ENCODE data around the gene ANXA1. TPM values are rescaled to one million over a fixed set of nuclear protein-coding genes. Genes with fewer than 3 reads are reported as not detected.
"Not testable (repeated sequence)": the region's sequence is repeated elsewhere in the genome, so short reads cannot be mapped to it uniquely, and the experiment has no call there.

Gene ANXA1, protein sequence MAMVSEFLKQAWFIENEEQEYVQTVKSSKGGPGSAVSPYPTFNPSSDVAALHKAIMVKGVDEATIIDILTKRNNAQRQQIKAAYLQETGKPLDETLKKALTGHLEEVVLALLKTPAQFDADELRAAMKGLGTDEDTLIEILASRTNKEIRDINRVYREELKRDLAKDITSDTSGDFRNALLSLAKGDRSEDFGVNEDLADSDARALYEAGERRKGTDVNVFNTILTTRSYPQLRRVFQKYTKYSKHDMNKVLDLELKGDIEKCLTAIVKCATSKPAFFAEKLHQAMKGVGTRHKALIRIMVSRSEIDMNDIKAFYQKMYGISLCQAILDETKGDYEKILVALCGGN
- 10 to 100 TPM; 26.0 to 30.9 TPM for total RNA-seq

DNA sequence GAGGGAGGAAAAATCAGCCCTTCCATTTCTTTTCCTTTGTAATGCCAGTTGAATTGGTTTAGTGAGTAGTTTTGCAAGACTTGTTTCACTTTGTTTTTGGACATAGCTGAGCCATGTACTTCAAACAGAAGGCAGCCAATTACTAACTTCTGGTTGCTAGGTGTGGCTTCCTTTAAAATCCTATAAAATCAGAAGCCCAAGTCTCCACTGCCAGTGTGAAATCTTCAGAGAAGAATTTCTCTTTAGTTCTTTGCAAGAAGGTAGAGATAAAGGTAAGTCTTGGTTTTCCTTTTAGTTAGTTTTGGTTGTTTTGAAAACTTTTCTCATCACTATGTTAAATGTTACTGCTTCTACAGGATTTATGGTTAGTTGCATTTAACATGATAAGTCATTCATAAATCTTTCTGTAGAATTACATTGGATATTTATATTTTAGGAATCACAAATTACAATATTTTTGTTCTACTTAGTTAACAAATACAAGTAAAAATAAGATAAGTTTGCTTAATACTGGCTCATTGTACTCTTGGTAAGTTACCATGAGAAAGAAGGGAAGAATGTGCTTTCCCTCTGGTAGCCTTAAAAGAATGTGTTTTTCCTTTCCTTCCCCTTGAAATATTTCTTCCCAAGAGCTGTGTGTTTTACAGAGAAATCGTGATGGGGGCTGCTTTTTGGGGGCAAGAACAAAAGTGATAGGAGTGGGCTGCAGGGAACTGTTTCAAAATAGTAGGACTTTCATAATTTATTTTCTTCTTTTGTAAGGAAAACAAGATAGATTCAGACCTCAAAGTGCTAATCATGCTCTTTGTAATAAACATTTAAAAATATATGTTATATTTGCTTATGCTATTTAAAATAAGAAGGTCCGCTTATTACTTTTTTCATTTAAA, at the start of gene ANXA1:
Gene ANXA1 (plus strand): TSS at position 213 of the 890 bp plus-strand sequence. CDS start 6,671 bp downstream, outside the sequence.
- peak within 1 kb of the TSS; percentile 70 for H3K4me3 Mint-ChIP-seq
- no peaks in the 10 kb centered on the region for H3K36me3 Mint-ChIP-seq (ENCODE audit: low read depth)
- peak; percentile 20 for ATAC-seq
- no peak for DNase-seq
- H3K27me3 Mint-ChIP-seq, result no peaks in the 10 kb centered on the region
- peaks cover 81% of the 10 kb centered on the region for H3K4me1 Mint-ChIP-seq
- H3K27ac Mint-ChIP-seq, result peak within 1 kb of the TSS; percentile 81
- POLR2A ChIA-PET, result interaction anchor here (1.0 kb wide), 1 partner anchor 9 kb away, joined by 3 read pairs; no protein-coding TSS in a partner anchor
- intact Hi-C loops (cut with DNase I, micrococcal nuclease), result loop anchor here (5.0 to 10.0 kb wide), 6 partner anchors 65 to 1993 kb away; partner anchors contain the start of genes CARNMT1 (in 1 of the 2), CEMIP2 (in 1 of the 2), NMRK1 (in 1 of the 2) and OSTF1 (in 1 of the 2)
- CTCF ChIA-PET, result interaction anchor here (1.2 to 3.3 kb wide), 3 partner anchors 19 to 44 kb away, joined by 7 to 12 read pairs (median 7); no protein-coding TSS in a partner anchor
- H3K9me3 Mint-ChIP-seq (ENCODE audit: low read depth), result no peaks in the 10 kb centered on the region

DNA sequence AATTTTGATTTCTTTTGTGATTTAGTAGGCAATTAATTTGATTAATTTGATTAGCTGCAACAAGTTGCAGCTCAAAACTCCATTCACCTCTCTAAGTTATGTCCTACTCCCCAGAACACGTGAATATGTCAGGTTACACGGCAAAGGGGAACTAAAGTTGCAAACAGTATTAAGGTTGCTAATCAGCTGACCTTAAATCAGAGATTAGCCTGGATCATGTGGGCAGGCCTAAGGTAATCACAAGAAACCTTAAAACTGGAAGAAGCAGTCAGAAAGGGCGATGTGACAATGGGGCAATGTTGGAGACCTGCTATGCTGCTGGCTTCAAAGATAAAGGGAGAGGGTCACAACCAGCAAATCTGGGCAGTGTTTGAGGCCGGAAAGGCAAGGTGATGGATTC, 47.3 kb upstream of the ANXA1 start:
- CTCF ChIA-PET, result interaction anchor here (1.6 kb wide), 1 partner anchor 79 kb away, joined by 6 read pairs; no protein-coding TSS in a partner anchor
- intact Hi-C loops (cut with DNase I, micrococcal nuclease), result no loop called here

DNA sequence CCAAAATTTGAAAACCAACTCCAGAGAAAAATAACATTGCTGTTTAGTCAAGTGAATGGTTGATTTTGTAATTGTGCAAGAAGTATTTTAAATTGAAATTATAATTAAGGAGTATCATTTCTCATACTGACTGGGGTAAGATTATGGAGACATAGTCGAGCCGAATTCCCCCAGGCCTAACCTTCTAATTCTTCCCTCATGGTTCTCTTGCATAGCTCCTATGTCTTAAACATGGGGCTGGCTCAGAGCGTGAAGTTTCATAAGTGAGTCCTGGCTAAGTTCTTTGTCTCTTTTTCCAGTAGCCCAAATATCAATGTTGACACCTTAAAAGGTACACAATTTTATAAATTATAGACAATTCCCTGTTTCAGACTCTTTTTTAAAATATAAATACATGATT, 46.7 kb upstream of the ANXA1 start:
- H3K27ac Mint-ChIP-seq, result no peak overlapping the region
- intact Hi-C loops (cut with DNase I, micrococcal nuclease), result no loop called here

More for the DNA sequence above, 47.3 kb upstream of the ANXA1 start:
- Mint-ChIP-seq H3K9me3 (ENCODE audit: low read depth) (no peaks in the 10 kb centered on the region), H3K4me1 (no peaks in the 10 kb centered on the region), H3K36me3 (ENCODE audit: low read depth) (no peaks in the 10 kb centered on the region), H3K4me3 (no peak overlapping the region), H3K27me3 (peaks cover 3% of the 10 kb centered on the region), H3K27ac (no peak overlapping the region)
- DNase-seq (no peak), ATAC-seq (no peak)
- POLR2A ChIA-PET, result no interaction called here

DNA sequence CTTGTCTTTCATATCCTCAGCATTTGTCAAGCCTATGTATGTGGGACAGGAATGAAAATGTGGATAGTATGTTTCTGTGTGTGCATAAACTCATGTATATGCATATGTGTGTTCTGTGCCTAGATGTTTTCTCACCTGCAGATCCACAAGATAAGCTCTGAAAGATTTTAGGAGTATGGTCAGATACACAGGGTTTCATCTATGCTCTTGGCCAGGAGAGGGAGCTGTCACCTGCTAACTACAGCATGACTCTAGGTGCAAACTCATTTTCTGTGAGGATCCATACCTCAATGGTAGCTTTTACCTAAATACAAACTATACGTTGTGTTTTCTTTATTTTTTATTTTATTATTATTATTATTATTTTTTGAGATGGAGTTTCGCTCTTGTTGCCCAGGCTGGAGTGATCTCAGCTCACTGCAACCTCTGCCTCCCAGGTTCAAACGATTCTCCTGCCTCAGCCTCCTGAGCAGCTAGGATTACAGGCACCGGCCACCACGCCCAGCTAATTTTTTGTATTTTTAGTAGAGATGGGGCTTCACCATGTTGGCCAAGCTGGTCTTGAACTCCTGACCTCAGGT, 44.1 kb upstream of the ANXA1 start:
- ATAC-seq, result peak; percentile 94
- H3K4me1 Mint-ChIP-seq; H3K27me3 Mint-ChIP-seq; H3K9me3 Mint-ChIP-seq (ENCODE audit: low read depth); H3K27ac Mint-ChIP-seq; H3K4me3 Mint-ChIP-seq; POLR2A ChIA-PET; H3K36me3 Mint-ChIP-seq (ENCODE audit: low read depth): not testable (repeated sequence)
- CTCF ChIA-PET, result interaction anchor here (0.6 to 7.9 kb wide), 30 partner anchors 9 to 109 kb away, joined by 3 to 125 read pairs (median 4); no protein-coding TSS in a partner anchor
- peak; percentile 79 for DNase-seq
- intact Hi-C loops (cut with DNase I, micrococcal nuclease), result loop anchor here (1.0 kb wide), 2 partner anchors 76 to 77 kb away; no protein-coding TSS in a partner anchor

More for the DNA sequence above, 46.7 kb upstream of the ANXA1 start:
- Mint-ChIP-seq H3K4me3 (no peak overlapping the region), H3K36me3 (ENCODE audit: low read depth) (no peaks in the 10 kb centered on the region), H3K27me3 (peaks cover 3% of the 10 kb centered on the region), H3K4me1 (no peaks in the 10 kb centered on the region), H3K9me3 (ENCODE audit: low read depth) (no peaks in the 10 kb centered on the region)
- POLR2A ChIA-PET, result no interaction called here
- no peak for ATAC-seq
- DNase-seq, result no peak
- CTCF ChIA-PET, result no interaction called here

DNA sequence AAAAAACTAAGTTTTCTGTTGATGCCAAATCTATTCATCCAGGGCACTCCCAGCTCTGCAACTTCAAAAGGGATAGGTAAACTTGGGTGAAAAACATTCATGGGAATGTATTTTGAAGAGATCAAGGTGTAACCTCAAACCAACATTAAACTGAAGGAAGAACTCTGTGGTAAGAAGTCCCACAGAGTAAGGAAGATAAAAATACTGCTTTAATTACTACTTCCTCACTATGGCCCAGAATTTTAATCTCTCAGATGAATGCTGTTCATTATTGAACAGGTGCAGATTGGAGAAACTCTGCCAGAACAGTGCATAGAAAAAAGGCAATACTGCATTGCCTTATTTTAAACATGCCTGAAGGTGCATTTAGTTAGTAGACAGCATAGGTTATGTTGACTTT, 37.6 kb upstream of the ANXA1 start:
- Mint-ChIP-seq H3K36me3 (ENCODE audit: low read depth) (no peaks in the 10 kb centered on the region), H3K27ac (no peak overlapping the region), H3K27me3 (no peaks in the 10 kb centered on the region), H3K4me1 (peaks cover 46% of the 10 kb centered on the region), H3K4me3 (no peak overlapping the region), H3K9me3 (ENCODE audit: low read depth) (no peaks in the 10 kb centered on the region)
- no peak for DNase-seq
- ChIA-PET CTCF (interaction anchor here (1.0 to 7.9 kb wide), 4 partner anchors 21 to 66 kb away, joined by 3 to 125 read pairs (median 6); no protein-coding TSS in a partner anchor), POLR2A (interaction anchor here (0.6 kb wide), 1 partner anchor 30 kb away, joined by 6 read pairs; no protein-coding TSS in a partner anchor)
- no peak for ATAC-seq
- intact Hi-C loops (cut with DNase I, micrococcal nuclease), result loop anchor here in 1 of 2 experiments (2.0 kb wide), 1 partner anchor 67 kb away; no protein-coding TSS in a partner anchor

DNA sequence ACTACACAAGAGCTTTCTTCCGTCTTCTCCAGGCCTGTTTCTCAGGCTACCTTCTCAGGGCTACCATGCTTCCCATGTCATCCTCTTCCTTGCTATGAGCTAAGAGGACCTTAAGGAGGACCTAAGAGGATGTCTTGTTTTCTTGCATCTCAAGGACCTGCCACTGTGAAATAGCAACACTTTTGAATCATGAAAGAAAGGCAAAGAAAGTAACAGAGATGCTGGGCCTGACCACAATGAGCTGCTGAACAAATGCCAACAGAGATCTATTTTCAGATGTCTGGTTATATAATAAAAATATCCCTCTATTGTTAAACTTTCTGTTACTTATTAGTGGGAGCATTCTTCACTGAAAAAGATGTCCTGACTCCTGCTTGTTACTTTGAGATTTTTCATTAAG, 36.7 kb upstream of the ANXA1 start:
- peak overlapping the region; percentile 60 for H3K27ac Mint-ChIP-seq
- no peak for DNase-seq
- no peaks in the 10 kb centered on the region for H3K36me3 Mint-ChIP-seq (ENCODE audit: low read depth)
- no peaks in the 10 kb centered on the region for H3K9me3 Mint-ChIP-seq (ENCODE audit: low read depth)
- POLR2A ChIA-PET, result no interaction called here
- ATAC-seq, result no peak
- H3K4me3 Mint-ChIP-seq, result no peak overlapping the region
- peaks cover 46% of the 10 kb centered on the region for H3K4me1 Mint-ChIP-seq
- CTCF ChIA-PET, result interaction anchor here (0.8 to 7.9 kb wide), 5 partner anchors 9 to 65 kb away, joined by 3 to 125 read pairs (median 4); no protein-coding TSS in a partner anchor
- no peaks in the 10 kb centered on the region for H3K27me3 Mint-ChIP-seq
- intact Hi-C loops (cut with DNase I, micrococcal nuclease), result loop anchor here in 1 of 2 experiments (2.0 kb wide), 1 partner anchor 66 kb away; no protein-coding TSS in a partner anchor

DNA sequence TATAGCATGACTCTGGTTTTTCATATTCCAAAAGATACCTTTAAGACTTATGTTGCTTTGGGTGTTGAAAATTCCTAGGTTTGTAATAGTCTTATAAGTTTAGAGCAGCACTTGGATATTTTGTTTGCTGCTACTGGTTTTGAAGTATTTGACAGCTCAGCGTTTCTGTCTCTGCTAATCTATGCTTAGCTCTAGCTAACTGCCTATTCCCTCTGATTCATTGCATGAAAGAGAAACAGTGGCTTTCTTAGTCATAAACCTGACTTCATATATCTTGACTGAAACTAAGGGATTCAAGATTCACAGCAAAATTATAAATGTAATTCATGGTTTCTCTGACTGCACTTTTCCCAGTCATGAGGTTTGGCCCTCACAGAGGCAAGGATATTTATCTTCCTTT, 35.6 kb upstream of the ANXA1 start:
- H3K27ac Mint-ChIP-seq, result no peak overlapping the region
- no peaks in the 10 kb centered on the region for H3K27me3 Mint-ChIP-seq
- H3K36me3 Mint-ChIP-seq (ENCODE audit: low read depth), result no peaks in the 10 kb centered on the region
- H3K4me3 Mint-ChIP-seq, result peak overlapping the region; percentile 12
- H3K9me3 Mint-ChIP-seq (ENCODE audit: low read depth), result no peaks in the 10 kb centered on the region
- ChIA-PET CTCF (interaction anchor here (0.7 to 1.9 kb wide), 5 partner anchors 8 to 70 kb away, joined by 3 to 8 read pairs (median 5); no protein-coding TSS in a partner anchor), POLR2A (interaction anchor here (0.6 to 0.9 kb wide), 2 partner anchors 15 to 61 kb away, joined by 4 to 8 read pairs; no protein-coding TSS in a partner anchor)
- H3K4me1 Mint-ChIP-seq, result peaks cover 46% of the 10 kb centered on the region
- intact Hi-C loops (cut with DNase I, micrococcal nuclease), result loop anchor here (1.0 kb wide), 3 partner anchors 16 to 104 kb away; no protein-coding TSS in a partner anchor
- ATAC-seq, result peak; percentile 98
- peak; percentile 40 for DNase-seq

DNA sequence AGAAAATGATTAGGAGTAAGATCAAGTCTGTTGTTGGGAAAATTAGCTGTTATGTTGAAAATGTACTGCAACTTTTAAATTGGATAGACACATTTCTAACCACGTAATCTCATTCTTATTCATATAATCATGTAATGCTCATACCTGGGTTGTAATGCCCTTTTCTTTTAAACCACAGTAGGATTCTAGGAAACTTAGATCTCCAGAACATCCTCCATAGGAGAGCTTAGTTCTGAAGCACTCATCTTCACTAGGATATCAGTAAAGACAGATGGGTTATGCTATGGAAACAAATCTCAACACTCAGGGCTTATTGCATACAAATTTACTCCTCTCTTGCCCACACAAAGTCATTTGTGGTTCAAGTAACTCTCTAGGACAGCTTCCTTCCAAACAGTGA, 34.8 kb upstream of the ANXA1 start:
- H3K4me1 Mint-ChIP-seq, result peaks cover 52% of the 10 kb centered on the region
- no peaks in the 10 kb centered on the region for H3K27me3 Mint-ChIP-seq
- ChIA-PET POLR2A (interaction anchor here (0.9 kb wide), 1 partner anchor 14 kb away, joined by 4 read pairs; no protein-coding TSS in a partner anchor), CTCF (interaction anchor here (0.7 to 1.9 kb wide), 5 partner anchors 9 to 69 kb away, joined by 3 to 8 read pairs (median 5); no protein-coding TSS in a partner anchor)
- intact Hi-C loops (cut with DNase I, micrococcal nuclease), result loop anchor here (1.0 kb wide), 3 partner anchors 15 to 103 kb away; no protein-coding TSS in a partner anchor
- ATAC-seq (peak; percentile 54), DNase-seq (no peak)
- no peaks in the 10 kb centered on the region for H3K9me3 Mint-ChIP-seq (ENCODE audit: low read depth)
- H3K36me3 Mint-ChIP-seq (ENCODE audit: low read depth), result no peaks in the 10 kb centered on the region
- H3K27ac Mint-ChIP-seq, result peak overlapping the region; percentile 5
- peak overlapping the region; percentile 12 for H3K4me3 Mint-ChIP-seq

DNA sequence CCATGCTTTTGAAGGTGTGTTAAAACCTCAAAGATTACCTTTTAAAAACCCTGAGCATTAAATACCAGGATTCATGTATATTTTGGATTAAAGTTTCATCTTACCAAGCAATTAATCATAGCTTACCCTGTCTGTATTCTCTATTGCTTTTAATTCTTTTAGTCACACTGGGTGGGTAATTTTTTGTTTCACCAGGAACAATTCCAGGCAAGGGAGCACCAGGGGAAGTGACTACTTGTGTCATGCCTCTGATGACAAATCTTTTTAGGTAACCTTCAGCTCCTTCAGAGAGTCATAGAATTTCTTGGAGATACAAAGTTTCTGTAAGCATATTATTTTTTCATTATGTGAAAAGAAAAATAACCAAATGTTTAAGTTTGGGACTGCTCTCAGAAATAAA, 33.4 kb upstream of the ANXA1 start:
- Mint-ChIP-seq H3K27ac (no peak overlapping the region), H3K27me3 (no peaks in the 10 kb centered on the region), H3K4me3 (no peak overlapping the region), H3K4me1 (peaks cover 53% of the 10 kb centered on the region), H3K36me3 (ENCODE audit: low read depth) (no peaks in the 10 kb centered on the region), H3K9me3 (ENCODE audit: low read depth) (no peaks in the 10 kb centered on the region)
- intact Hi-C loops (cut with DNase I, micrococcal nuclease), result no loop called here
- ATAC-seq (no peak), DNase-seq (no peak)
- ChIA-PET CTCF (interaction anchor here (0.8 to 2.1 kb wide), 4 partner anchors 10 to 34 kb away, joined by 3 to 7 read pairs (median 3); no protein-coding TSS in a partner anchor), POLR2A (interaction anchor here (0.5 kb wide), 1 partner anchor 1231 kb away, joined by 4 read pairs; no protein-coding TSS in a partner anchor)

DNA sequence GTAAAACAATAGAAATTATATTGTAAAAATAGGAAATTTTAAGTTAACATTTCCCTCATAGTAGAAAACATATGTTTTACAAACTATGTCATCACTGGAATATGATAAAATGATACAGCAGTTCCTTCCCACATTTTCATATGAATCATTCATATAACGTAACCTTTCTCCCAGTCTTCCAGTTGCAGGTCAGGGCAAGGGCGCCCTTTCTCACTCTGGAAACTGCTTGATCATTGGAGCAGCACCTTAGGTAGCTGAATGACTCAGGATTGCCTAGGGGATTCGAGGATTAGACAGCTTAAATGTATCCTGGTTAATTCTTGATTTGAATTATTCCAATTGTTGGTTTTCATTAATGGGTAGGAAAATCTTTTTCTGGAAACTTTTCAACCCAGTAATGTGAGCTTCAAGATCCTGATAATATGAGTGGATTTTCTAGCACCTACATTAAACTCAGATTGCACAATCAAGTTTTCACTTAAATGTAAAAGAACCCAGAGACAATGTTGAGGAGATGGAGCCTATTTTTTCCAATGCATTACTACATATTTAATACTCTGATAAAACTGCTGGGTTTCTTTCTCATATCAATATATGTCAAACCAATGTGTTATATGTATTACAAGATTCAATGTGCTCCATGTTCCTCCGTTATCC, 32.6 kb upstream of the ANXA1 start:
- no peaks in the 10 kb centered on the region for H3K9me3 Mint-ChIP-seq (ENCODE audit: low read depth)
- DNase-seq, result no peak
- no peak overlapping the region for H3K4me3 Mint-ChIP-seq
- CTCF ChIA-PET, result interaction anchor here (0.8 to 2.1 kb wide), 3 partner anchors 11 to 34 kb away, joined by 3 to 7 read pairs (median 3); no protein-coding TSS in a partner anchor
- intact Hi-C loops (cut with DNase I, micrococcal nuclease), result no loop called here
- H3K27me3 Mint-ChIP-seq, result no peaks in the 10 kb centered on the region
- ATAC-seq, result no peak
- POLR2A ChIA-PET, result interaction anchor here (0.5 kb wide), 1 partner anchor 1232 kb away, joined by 4 read pairs; no protein-coding TSS in a partner anchor
- no peak overlapping the region for H3K27ac Mint-ChIP-seq
- no peaks in the 10 kb centered on the region for H3K36me3 Mint-ChIP-seq (ENCODE audit: low read depth)
- H3K4me1 Mint-ChIP-seq, result peaks cover 48% of the 10 kb centered on the region

All from activated CD4-positive, alpha-beta T cell treated with anti-CD3 and anti-CD28 coated beads for 36 hours (primary cell).